GM20000 (cell line): ENCODE measurements around the gene EGR2.
A peak's percentile ranks its signal among the peaks of the same experiment; 100 is the strongest.

Experiments used
- DNase-seq: peaks from one replicate; pipeline ENCODE4 v3.0.0; 2012; ENCODE audit warnings: low spot score
- CTCF ChIP-seq: IDR thresholded peaks from 2 replicates; pipeline ENCODE4 v1.5.1; 2012; ENCODE audit warnings: mild to moderate bottlenecking, control low read depth; ENCODE audit errors: extremely low read depth, missing control alignments

EGR2 gene

GRCh38 chr10:62779487-62780248 lies 36.5 kb downstream of the EGR2 start:
- DNase-seq = peak; percentile 72
- no peak for TF ChIP-seq CTCF

GRCh38 chr10:62778125-62778524 lies 38.0 kb downstream of the EGR2 start:
- no peak for DNase-seq
- TF ChIP-seq CTCF = no peak

- DNase-seq = no peak
- no peak for TF ChIP-seq CTCF
These were observed 43.8 kb downstream of the EGR2 start for GRCh38 chr10:62772186-62772974.

- TF ChIP-seq CTCF = no peak
- DNase-seq = peak; percentile 34
These were observed 46.5 kb downstream of the EGR2 start for GRCh38 chr10:62769574-62770242.

- TF ChIP-seq CTCF = no peak
- no peak for DNase-seq
These were observed 49.8 kb downstream of the EGR2 start for GRCh38 chr10:62766386-62766785.

- TF ChIP-seq CTCF = no peak
- DNase-seq = no peak
These were observed 50.4 kb downstream of the EGR2 start for GRCh38 chr10:62765726-62766125.

GRCh38 chr10:62764011-62764410 lies 52.2 kb downstream of the EGR2 start:
- no peak for DNase-seq
- TF ChIP-seq CTCF = no peak
